Activated T-cell treated with anti-CD3 and anti-CD28 coated beads, Interleukin-2, amount 50 U/mL, for 24 hours (primary cell): ENCODE measurements around the gene MAGEB5.
"Not testable (repeated sequence)": the region's sequence is repeated elsewhere in the genome, so short reads cannot be mapped to it uniquely, and the experiment has no call there.

Experiments used
- DNase-seq: peaks from one replicate; pipeline ENCODE4 v3.0.0-alpha.2; 2020
- H3K27ac Mint-ChIP-seq: 2 replicates; pipeline ENCODE4 v1.8.0; 2020; ENCODE audit warnings: mild to moderate bottlenecking, mixed read lengths
- H3K27me3 Mint-ChIP-seq: 2 replicates; pipeline ENCODE4 v1.8.0; 2020; ENCODE audit warnings: mixed read lengths
- H3K36me3 Mint-ChIP-seq: 2 replicates; pipeline ENCODE4 v1.8.0; 2020; ENCODE audit warnings: low read depth, mixed read lengths
- H3K4me1 Mint-ChIP-seq: 2 replicates; pipeline ENCODE4 v1.8.0; 2020; ENCODE audit warnings: low read depth, mixed read lengths
- H3K4me3 Mint-ChIP-seq: 2 replicates; pipeline ENCODE4 v1.8.0; 2020; ENCODE audit warnings: mild to moderate bottlenecking, moderate library complexity, mixed read lengths
- H3K9me3 Mint-ChIP-seq: 2 replicates; pipeline ENCODE4 v1.8.0; 2020; ENCODE audit warnings: mixed read lengths

Gene MAGEB5, protein sequence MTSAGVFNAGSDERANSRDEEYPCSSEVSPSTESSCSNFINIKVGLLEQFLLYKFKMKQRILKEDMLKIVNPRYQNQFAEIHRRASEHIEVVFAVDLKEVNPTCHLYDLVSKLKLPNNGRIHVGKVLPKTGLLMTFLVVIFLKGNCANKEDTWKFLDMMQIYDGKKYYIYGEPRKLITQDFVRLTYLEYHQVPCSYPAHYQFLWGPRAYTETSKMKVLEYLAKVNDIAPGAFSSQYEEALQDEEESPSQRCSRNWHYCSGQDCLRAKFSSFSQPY

DNA sequence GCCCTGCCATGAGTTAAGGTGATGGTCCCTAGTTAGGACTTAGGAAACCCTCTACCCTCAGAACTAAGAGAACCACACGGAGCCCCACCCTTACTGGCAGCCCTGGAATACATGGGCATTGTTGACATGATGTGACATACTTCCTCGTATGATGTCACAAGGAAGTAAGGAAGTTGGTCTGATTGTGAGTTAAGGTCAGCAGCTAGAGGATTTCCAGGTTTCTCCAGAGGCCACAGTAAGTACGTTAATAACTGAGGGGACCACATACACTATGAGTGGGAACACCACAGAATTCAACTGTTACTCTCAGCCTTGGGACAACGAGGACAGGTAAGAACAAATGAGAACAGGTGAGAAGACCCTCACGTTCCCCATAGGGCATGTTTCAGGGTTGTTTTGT is at the start of gene MAGEB5:
Gene MAGEB5, plus strand, starts transcription at position 301 of the 400 bp plus-strand sequence. CDS start 1,133 bp downstream, outside the sequence.
- H3K27me3 Mint-ChIP-seq: peaks cover 7% of the 10 kb centered on the region
- DNase-seq: no peak
- H3K36me3 Mint-ChIP-seq: no peaks in the 10 kb centered on the region
- no peak within 1 kb of the TSS for H3K4me3 Mint-ChIP-seq
- H3K9me3 Mint-ChIP-seq: no peaks in the 10 kb centered on the region
- H3K27ac Mint-ChIP-seq: no peak within 1 kb of the TSS
- no peaks in the 10 kb centered on the region for H3K4me1 Mint-ChIP-seq

DNA sequence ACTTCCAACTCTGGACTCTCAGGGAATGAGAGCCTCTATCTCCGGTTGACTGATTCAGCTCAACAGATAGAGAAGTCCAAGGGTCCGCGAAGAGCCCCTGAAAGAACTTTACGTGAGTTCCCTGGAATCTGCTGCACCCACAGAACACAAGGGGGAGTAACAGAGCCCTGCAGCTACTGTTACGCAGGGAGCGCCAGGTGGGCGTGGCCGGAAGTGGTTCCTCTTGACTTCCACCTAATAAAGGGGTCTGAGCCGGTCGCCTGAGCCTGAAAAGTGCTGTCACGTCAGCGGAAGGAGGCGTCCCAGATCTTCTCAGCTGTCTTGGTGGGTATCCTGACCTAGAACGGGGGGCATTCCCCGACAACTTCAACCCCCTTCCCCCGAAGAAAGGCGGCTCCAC is 23.8 kb upstream of the MAGEB5 start, which contains the start of gene MAGEB6:
Gene MAGEB6, plus strand, starts transcription at position 237 of the 400 bp plus-strand sequence. CDS start 1,407 bp downstream, outside the sequence.
- H3K4me3 Mint-ChIP-seq: no peak within 1 kb of the TSS
- no peaks in the 10 kb centered on the region for H3K4me1 Mint-ChIP-seq
- no peak within 1 kb of the TSS for H3K27ac Mint-ChIP-seq
- no peaks in the 10 kb centered on the region for H3K36me3 Mint-ChIP-seq
- DNase-seq: no peak
- peaks cover 3% of the 10 kb centered on the region for H3K9me3 Mint-ChIP-seq
- H3K27me3 Mint-ChIP-seq: no peaks in the 10 kb centered on the region

DNA sequence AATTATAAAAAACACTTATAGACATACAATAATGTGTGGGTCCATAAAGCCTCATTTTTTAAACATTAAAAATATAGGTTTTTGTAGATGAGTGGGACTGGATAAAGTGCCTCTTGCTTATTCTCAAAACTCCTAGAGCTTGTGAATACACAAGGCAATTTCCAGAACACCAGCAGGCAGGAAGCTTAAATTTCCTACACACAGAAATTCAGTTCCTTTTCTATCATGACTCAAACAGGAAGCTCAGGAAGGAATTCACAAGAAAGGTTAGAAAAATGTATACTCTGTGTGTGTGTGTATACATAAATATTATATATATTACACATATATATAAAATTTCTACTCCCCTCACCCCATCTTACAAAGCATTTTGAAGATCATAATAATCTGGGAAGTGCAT is 12.4 kb upstream of the MAGEB5 start:
- H3K9me3 Mint-ChIP-seq: no peaks in the 10 kb centered on the region
- no peak for DNase-seq
- H3K27ac Mint-ChIP-seq: no peak overlapping the region
- H3K4me1 Mint-ChIP-seq: no peaks in the 10 kb centered on the region
- H3K36me3 Mint-ChIP-seq: no peaks in the 10 kb centered on the region
- peaks cover 4% of the 10 kb centered on the region for H3K27me3 Mint-ChIP-seq
- no peak overlapping the region for H3K4me3 Mint-ChIP-seq

DNA sequence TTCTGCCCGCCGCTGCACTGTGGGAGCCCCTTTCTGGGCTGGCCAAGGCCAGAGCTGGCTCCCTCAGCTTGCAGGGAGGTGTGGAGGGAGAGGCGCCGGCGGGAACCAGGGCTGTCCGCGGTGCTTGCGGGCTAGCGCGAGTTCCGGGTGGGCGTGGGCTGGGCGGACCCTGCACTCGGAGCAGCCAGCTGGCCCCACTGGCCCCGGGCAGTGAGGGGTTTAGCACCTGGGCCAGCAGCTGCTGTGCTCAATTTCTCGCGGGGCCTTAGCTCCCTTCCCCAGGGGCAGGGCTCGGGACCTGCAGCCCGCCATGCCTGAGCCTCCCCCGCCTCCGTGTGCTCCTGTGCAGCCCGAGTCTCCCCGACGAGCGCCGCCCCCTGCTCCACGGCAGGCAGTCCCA is 11.3 kb upstream of the MAGEB5 start:
- H3K4me1 Mint-ChIP-seq, H3K27me3 Mint-ChIP-seq, DNase-seq, H3K27ac Mint-ChIP-seq, H3K36me3 Mint-ChIP-seq, H3K4me3 Mint-ChIP-seq, H3K9me3 Mint-ChIP-seq: not testable (repeated sequence)

DNA sequence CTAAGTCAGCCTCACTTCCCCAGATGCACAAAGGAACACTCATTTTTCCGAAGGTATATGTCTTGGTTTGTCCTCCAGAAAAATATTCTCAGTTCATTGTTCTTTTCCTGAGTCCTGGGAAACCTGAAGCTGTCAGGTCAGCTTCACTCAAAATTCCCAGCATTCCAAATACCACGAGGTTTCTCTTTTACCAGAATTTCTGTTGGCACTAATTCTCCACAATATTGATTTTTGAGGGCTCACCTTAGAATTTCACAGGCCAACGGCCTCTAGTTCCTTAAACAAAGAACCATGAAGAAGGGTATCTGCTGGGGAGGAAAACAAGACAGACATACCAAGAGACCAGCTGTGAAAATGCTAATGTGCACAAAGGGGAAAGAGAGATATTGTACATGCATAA is 8.0 kb upstream of the MAGEB5 start:
- H3K36me3 Mint-ChIP-seq: no peaks in the 10 kb centered on the region
- no peak overlapping the region for H3K27ac Mint-ChIP-seq
- no peaks in the 10 kb centered on the region for H3K4me1 Mint-ChIP-seq
- no peaks in the 10 kb centered on the region for H3K9me3 Mint-ChIP-seq
- DNase-seq: no peak
- no peaks in the 10 kb centered on the region for H3K27me3 Mint-ChIP-seq
- no peak overlapping the region for H3K4me3 Mint-ChIP-seq

DNA sequence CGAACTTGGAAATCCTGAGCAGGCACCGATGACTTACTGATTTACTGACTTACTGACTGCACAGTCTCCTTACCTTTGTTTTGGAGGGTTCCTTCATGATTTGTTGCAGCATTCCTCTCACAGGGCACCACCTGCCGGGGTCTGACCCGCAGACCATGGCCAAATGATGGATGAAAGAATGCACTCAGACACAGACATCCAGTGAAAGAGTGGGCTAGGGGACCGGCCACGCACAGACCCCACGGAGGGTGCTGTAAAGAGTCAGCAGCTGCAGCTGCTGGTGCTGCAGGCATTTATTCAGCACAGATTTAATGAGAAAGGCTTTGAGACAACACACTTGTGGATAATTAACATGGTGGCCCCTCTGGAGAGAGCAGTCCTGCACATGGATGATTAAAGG is 3.4 kb downstream of the MAGEB5 start:
- no peak overlapping the region for H3K27ac Mint-ChIP-seq
- no peak overlapping the region for H3K4me3 Mint-ChIP-seq
- H3K4me1 Mint-ChIP-seq: no peaks in the 10 kb centered on the region
- H3K9me3 Mint-ChIP-seq: no peaks in the 10 kb centered on the region
- H3K36me3 Mint-ChIP-seq: no peaks in the 10 kb centered on the region
- H3K27me3 Mint-ChIP-seq: peaks cover 7% of the 10 kb centered on the region
- no peak for DNase-seq

DNA sequence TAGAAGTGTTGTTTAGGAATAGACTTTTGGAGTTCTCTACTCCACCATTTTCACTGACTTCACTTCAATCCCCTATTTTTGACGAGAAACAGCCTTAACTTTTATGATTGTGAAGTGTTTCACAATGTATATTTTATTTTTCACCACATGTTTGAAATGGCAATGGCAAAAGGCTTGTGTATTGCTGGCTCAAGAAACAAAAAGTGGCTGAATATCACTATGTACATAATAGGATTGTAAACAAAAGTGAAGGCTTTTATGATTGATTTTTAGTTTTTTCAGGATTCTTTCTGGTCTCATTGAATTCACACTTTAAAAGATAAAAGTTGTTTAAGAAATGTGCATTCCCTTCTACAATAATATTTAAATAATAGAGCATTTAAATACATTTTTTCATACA is 18.2 kb downstream of the MAGEB5 start:
- Mint-ChIP-seq H3K27me3 (peaks cover 2% of the 10 kb centered on the region), H3K27ac (no peak overlapping the region), H3K4me1 (no peaks in the 10 kb centered on the region), H3K36me3 (no peaks in the 10 kb centered on the region), H3K4me3 (no peak overlapping the region), H3K9me3 (no peaks in the 10 kb centered on the region)
- DNase-seq: no peak

DNA sequence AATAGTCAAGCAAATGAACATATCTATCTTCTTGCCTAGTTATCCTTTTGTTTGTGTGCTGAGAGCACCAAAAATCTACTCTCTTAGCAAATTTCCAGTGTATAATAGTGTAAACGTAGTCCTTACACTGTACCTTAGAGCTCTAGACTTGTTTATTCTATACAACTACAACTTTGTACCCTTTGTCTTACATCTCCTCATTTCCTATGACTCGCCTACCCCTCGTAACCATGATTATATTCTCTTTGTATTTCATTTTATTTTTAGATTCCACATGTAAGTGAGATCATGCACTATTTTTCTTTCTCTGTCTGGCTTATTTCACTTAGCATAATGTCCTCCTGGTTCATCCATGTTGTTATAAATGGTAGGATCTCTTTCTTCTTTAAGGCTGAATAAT is 37.6 kb downstream of the MAGEB5 start:
- no peak for DNase-seq
- Mint-ChIP-seq H3K36me3 (no peaks in the 10 kb centered on the region), H3K4me3 (no peak overlapping the region), H3K27ac (no peak overlapping the region), H3K27me3 (peaks cover 5% of the 10 kb centered on the region), H3K9me3 (no peaks in the 10 kb centered on the region), H3K4me1 (no peaks in the 10 kb centered on the region)

DNA sequence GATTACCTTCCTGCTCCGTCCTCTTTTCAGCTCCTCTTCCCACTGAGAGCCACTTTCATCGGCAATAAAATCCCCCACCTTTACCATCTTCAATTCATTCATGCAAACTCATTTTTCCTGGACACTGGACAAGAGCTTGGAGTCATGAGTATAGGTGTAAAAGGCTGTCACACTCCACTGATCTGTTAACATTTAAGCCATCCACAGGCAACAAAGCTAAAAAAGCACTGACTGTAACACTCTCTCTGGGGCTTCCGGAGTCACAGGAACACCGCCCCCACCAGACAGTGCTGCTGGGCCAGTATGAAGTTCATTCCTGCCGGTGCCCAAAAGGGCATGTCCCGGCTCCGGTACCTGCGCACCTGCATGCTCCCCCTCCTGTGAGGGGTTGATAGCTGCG is 38.5 kb downstream of the MAGEB5 start:
- H3K27ac Mint-ChIP-seq: no peak overlapping the region
- no peaks in the 10 kb centered on the region for H3K4me1 Mint-ChIP-seq
- no peaks in the 10 kb centered on the region for H3K9me3 Mint-ChIP-seq
- peaks cover 5% of the 10 kb centered on the region for H3K27me3 Mint-ChIP-seq
- no peak overlapping the region for H3K4me3 Mint-ChIP-seq
- DNase-seq: no peak
- H3K36me3 Mint-ChIP-seq: no peaks in the 10 kb centered on the region

DNA sequence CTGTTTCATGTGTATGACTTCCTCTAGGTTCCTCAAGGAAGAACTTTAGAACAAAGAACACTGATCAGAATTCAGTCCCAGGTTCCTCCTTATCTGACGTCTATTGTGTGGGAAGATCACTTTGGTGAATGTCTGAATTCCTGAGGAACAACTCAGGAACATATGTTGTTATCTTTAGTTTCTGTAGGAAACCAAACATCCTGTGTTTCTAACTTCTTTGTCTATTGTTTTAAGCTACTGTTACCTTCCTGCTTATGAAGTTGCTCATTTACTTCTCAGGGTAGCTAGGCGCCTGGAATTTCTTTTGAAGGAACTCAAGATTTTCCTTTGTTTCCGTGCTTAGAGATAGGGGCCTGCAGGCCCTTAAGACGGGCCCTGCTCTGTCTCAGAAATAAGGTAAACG is 46.2 kb downstream of the MAGEB5 start:
- Mint-ChIP-seq H3K4me3 (no peak overlapping the region), H3K27ac (no peak overlapping the region), H3K9me3 (no peaks in the 10 kb centered on the region), H3K36me3 (no peaks in the 10 kb centered on the region), H3K4me1 (no peaks in the 10 kb centered on the region), H3K27me3 (peaks cover 3% of the 10 kb centered on the region)
- DNase-seq: no peak
